KMS-11 (cell line): Measurements from ENCODE around the gene MOB1B.

Experiments
- H2AFZ ChIP-seq: fragments of 200-600 bp; sonication (generic); 2 replicates; pipeline ENCODE4 v1.6.1; 2016; ENCODE audit warnings: antibody characterized with exemption, mixed run types, low read depth
- H3K27ac ChIP-seq: fragments of 200-600 bp; sonication (generic); 2 replicates; pipeline ENCODE4 v1.6.1; 2016; ENCODE audit warnings: mild to moderate bottlenecking, mixed run types
- H3K27me3 ChIP-seq: fragments of 200-600 bp; sonication (generic); 2 replicates; pipeline ENCODE4 v1.6.1; 2017; ENCODE audit warnings: mild to moderate bottlenecking, low read depth, mixed run types, moderate library complexity; ENCODE audit not compliant: insufficient read depth
- H3K36me3 ChIP-seq: fragments of 200-600 bp; sonication (generic); 2 replicates; pipeline ENCODE4 v1.6.1; 2017; ENCODE audit warnings: mild to moderate bottlenecking, mixed run types; ENCODE audit not compliant: insufficient read depth
- H3K4me1 ChIP-seq: fragments of 200-600 bp; sonication (generic); 2 replicates; pipeline ENCODE4 v1.6.1; 2016; ENCODE audit warnings: mild to moderate bottlenecking, low read depth, mixed run types; ENCODE audit not compliant: poor library complexity, severe bottlenecking
- H3K4me2 ChIP-seq: fragments of 200-600 bp; sonication (generic); 2 replicates; pipeline ENCODE4 v1.7.0; 2016; ENCODE audit warnings: mild to moderate bottlenecking, mixed run types
- H3K4me3 ChIP-seq: fragments of 200-600 bp; sonication (generic); IDR thresholded peaks from 2 replicates; pipeline ENCODE4 v1.6.1; 2017; ENCODE audit warnings: low read depth, low read length, mixed read lengths; ENCODE audit not compliant: insufficient read depth
- H3K79me2 ChIP-seq: fragments of 200-600 bp; sonication (generic); 2 replicates; pipeline ENCODE4 v1.6.1; 2016; ENCODE audit warnings: low read depth, mixed run types; ENCODE audit not compliant: insufficient read depth
- H3K9ac ChIP-seq: fragments of 200-600 bp; sonication (generic); 2 replicates; pipeline ENCODE4 v1.6.1; 2016; ENCODE audit warnings: mild to moderate bottlenecking, mixed run types
- H4K20me1 ChIP-seq: fragments of 200-600 bp; sonication (generic); 2 replicates; pipeline ENCODE4 v1.6.1; 2016; ENCODE audit warnings: mild to moderate bottlenecking, mixed run types; ENCODE audit not compliant: insufficient read depth
- TF ChIP-seq, protein P1 (sequence below): fragments of 200-600 bp; sonication (generic); conservative IDR thresholded peaks from 2 replicates; pipeline ENCODE4 v1.6.1; 2017; ENCODE audit warnings: low read depth, mild to moderate bottlenecking, antibody characterized with exemption, low read length, moderate library complexity, mixed read lengths

Gene MOB1B

DNA sequence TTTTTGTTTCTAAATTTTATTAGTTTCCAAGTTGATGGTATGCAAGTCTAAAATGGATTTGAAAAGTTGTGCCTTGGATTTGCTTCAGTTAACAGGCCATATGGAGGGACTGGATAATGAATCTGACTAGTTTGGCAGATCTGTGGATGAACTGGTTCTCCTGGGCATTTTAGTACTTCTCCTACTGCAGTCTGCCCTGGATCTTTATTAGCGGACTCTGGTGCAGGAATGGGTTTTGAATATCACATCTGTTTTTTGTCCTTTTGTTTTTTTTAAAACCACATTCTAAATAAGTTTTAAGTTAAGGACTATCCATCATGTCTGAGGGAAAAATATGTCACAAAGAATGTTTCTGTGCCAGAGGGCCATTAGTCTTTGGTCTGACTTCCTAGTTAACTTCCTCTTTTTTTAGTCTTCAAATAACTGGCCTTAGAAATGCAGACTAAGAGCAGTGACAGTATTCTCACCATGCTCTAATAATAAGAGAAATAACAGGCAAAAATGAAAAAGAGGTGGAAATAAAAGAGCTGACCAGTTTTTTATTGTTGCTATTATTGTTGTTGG, 77.4 kb downstream of the MOB1B start:
- Histone ChIP-seq H3K36me3 (no peaks in the 10 kb centered on the region), H3K27ac (no peak overlapping the region), H3K4me2 (no peak overlapping the region), H4K20me1 (no peaks in the 10 kb centered on the region), H3K27me3 (no peaks in the 10 kb centered on the region), H3K9ac (no peak overlapping the region), H3K79me2 (no peaks in the 10 kb centered on the region), H3K4me1 (no peaks in the 10 kb centered on the region), H2AFZ (no peak overlapping the region), H3K4me3 (no peak overlapping the region)
- TF ChIP-seq, protein P1, sequence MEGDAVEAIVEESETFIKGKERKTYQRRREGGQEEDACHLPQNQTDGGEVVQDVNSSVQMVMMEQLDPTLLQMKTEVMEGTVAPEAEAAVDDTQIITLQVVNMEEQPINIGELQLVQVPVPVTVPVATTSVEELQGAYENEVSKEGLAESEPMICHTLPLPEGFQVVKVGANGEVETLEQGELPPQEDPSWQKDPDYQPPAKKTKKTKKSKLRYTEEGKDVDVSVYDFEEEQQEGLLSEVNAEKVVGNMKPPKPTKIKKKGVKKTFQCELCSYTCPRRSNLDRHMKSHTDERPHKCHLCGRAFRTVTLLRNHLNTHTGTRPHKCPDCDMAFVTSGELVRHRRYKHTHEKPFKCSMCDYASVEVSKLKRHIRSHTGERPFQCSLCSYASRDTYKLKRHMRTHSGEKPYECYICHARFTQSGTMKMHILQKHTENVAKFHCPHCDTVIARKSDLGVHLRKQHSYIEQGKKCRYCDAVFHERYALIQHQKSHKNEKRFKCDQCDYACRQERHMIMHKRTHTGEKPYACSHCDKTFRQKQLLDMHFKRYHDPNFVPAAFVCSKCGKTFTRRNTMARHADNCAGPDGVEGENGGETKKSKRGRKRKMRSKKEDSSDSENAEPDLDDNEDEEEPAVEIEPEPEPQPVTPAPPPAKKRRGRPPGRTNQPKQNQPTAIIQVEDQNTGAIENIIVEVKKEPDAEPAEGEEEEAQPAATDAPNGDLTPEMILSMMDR = no peak

DNA sequence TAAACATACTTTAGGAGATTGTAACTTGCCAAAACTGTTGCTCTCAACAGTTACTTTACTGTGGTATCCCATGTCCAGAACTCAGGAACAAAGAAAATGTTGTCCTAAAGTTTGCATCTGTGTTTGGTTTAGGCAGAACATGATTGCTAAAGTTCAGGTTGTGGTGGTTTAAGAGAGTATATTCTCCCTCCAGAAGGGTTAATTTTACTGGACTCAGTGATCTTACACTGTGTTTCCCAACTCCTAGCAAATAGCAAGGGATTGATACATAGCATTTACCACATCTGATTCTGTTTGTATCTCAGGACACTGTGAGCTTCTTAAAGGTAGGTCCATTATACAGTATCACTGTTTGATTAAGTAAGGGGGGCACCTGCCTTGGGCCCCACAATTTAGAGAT, 78.0 kb downstream of the MOB1B start:
- H3K4me1 ChIP-seq = no peaks in the 10 kb centered on the region
- no peak overlapping the region for H3K9ac ChIP-seq
- no peaks in the 10 kb centered on the region for H3K27me3 ChIP-seq
- H3K79me2 ChIP-seq = no peaks in the 10 kb centered on the region
- H3K4me2 ChIP-seq = no peak overlapping the region
- no peak overlapping the region for H2AFZ ChIP-seq
- H3K36me3 ChIP-seq = no peaks in the 10 kb centered on the region
- no peak overlapping the region for H3K27ac ChIP-seq
- no peaks in the 10 kb centered on the region for H4K20me1 ChIP-seq
- no peak overlapping the region for H3K4me3 ChIP-seq
- TF ChIP-seq, protein P1 = no peak

DNA sequence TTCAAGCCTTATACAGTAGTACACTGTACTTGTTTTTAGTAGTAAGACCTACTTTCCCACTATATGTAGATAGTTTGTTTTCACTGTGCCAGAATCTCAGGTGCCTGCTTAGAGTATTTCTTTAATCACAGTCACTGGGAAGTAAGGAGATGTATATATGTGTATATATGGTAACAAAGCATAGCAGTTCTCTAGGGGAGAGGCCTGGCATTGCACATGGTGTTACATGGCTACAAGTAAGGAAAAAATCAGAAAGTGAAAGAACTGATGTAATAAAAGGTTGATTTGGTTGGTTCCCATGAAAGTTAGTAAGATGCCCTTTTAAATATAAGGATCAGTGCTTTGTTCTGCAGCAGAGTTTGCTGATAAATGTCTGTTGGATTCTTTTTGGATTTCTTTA, 81.9 kb downstream of the MOB1B start:
- H3K4me2 ChIP-seq = no peak overlapping the region
- no peaks in the 10 kb centered on the region for H3K27me3 ChIP-seq
- TF ChIP-seq, protein P1 = no peak
- H4K20me1 ChIP-seq = no peaks in the 10 kb centered on the region
- no peaks in the 10 kb centered on the region for H3K36me3 ChIP-seq
- no peak overlapping the region for H3K27ac ChIP-seq
- no peak overlapping the region for H3K4me3 ChIP-seq
- no peak overlapping the region for H3K9ac ChIP-seq
- H2AFZ ChIP-seq = no peak overlapping the region
- no peaks in the 10 kb centered on the region for H3K4me1 ChIP-seq
- no peaks in the 10 kb centered on the region for H3K79me2 ChIP-seq

DNA sequence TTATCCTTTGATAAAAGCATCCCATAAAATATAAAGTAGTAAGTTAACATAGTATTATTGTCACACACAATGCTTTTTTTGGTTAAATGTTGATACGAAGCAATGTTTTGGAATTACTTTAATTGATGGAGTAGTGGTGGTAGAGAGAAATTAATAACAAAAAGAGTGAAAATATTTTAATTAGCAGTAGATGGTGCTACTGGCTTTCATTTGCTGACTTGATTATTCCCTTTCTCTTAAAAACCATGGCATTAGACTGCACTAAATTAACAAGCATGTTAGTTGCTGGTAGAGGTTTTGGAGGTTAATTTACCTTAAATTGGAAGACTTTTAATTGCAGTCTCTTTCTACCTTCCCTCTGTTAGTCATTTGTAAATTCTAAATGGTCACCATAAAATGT, 82.4 kb downstream of the MOB1B start:
- H3K4me1 ChIP-seq = no peaks in the 10 kb centered on the region
- H4K20me1 ChIP-seq = no peaks in the 10 kb centered on the region
- no peaks in the 10 kb centered on the region for H3K27me3 ChIP-seq
- H3K4me2 ChIP-seq = no peak overlapping the region
- H3K27ac ChIP-seq = no peak overlapping the region
- no peaks in the 10 kb centered on the region for H3K79me2 ChIP-seq
- no peak overlapping the region for H2AFZ ChIP-seq
- TF ChIP-seq, protein P1 = no peak
- H3K9ac ChIP-seq = no peak overlapping the region
- H3K4me3 ChIP-seq = no peak overlapping the region
- H3K36me3 ChIP-seq = no peaks in the 10 kb centered on the region

DNA sequence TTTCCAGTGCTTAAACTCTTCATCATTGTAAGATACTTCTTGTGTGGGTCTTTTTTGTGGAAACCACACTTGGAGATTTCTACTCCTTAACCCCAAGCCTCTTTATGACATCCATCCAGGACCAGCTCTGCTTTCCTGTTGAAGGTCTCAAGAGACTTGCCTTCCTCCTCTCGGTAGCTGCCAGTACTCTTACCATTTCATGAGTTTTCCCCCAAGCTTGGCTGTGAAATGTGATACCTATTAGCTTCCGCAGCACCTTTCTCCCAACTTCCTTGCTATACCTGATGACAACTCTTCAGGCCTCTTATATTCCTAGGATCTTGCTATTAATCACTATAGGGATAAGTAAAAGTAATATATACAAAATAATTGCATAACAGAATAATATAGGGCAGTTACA, 89.4 kb downstream of the MOB1B start:
- Histone ChIP-seq H3K27me3 (no peaks in the 10 kb centered on the region), H3K4me2 (no peak overlapping the region), H2AFZ (no peak overlapping the region), H4K20me1 (no peaks in the 10 kb centered on the region), H3K36me3 (no peaks in the 10 kb centered on the region), H3K27ac (no peak overlapping the region), H3K4me1 (peaks cover 35% of the 10 kb centered on the region), H3K79me2 (peaks cover 28% of the 10 kb centered on the region), H3K9ac (no peak overlapping the region), H3K4me3 (no peak overlapping the region)
- TF ChIP-seq, protein P1 = no peak
